ENCODE measurements around the gene DPP10.

DNA sequence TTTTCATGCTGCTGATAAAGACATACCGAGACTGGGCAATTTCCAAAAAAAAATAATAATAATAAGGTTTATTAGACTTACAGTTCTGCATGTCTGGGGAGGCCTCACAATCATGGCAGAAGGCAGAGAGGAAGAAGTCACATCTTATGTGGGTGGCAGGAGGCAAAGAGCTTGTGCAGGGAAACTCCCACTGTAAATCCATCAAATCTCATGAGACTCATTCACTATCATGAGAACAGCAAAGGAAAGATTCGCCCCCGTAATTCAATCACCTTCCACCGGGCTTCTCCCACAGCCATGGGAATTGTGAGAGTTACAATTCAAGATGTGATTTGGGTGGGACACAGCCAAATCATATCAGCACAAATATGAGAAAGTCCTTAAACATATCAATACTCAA lies 1314.8 kb downstream of the DPP10 start:
- TF ChIP-seq, protein P1, sequence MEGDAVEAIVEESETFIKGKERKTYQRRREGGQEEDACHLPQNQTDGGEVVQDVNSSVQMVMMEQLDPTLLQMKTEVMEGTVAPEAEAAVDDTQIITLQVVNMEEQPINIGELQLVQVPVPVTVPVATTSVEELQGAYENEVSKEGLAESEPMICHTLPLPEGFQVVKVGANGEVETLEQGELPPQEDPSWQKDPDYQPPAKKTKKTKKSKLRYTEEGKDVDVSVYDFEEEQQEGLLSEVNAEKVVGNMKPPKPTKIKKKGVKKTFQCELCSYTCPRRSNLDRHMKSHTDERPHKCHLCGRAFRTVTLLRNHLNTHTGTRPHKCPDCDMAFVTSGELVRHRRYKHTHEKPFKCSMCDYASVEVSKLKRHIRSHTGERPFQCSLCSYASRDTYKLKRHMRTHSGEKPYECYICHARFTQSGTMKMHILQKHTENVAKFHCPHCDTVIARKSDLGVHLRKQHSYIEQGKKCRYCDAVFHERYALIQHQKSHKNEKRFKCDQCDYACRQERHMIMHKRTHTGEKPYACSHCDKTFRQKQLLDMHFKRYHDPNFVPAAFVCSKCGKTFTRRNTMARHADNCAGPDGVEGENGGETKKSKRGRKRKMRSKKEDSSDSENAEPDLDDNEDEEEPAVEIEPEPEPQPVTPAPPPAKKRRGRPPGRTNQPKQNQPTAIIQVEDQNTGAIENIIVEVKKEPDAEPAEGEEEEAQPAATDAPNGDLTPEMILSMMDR (IDR thresholded peaks at IDR 0.05) = no peak
- TF ChIP-seq POLR2A (IDR thresholded peaks at IDR 0.05) = no peak
- no peak for TF ChIP-seq EP300 (IDR thresholded peaks at IDR 0.05)
- no peak for TF ChIP-seq POLR2AphosphoS5 (IDR thresholded peaks at IDR 0.05)
